HTR-8/SVneo (cell line): Measurements from ENCODE around the gene EMILIN2.
"Not testable (repeated sequence)": the region's sequence is repeated elsewhere in the genome, so short reads cannot be mapped to it uniquely, and the experiment has no call there.

ENCODE experiments used
- DNase-seq: peaks from one replicate; pipeline ENCODE4 v3.0.0; 2011; ENCODE audit warnings: low spot score, mixed read lengths; ENCODE audit not compliant: insufficient read length
- FAIRE-seq: peaks from 2 replicates; lab custom pipeline; 2011; peaks lifted over from hg19 to GRCh38; lab: Jason Lieb, UNC

The EMILIN2 gene

GRCh38 chr18:2846636-2847316, at the start of gene EMILIN2:
Gene EMILIN2, plus strand, starts transcription at chr18:2847006. Its CDS starts 183 bp downstream, at chr18:2847189.
- FAIRE-seq (no peak), DNase-seq (peak; percentile 39)

- DNase-seq (no peak), FAIRE-seq (no peak)
Measured at GRCh38 chr18:2797951-2798350, 48.9 kb upstream of the EMILIN2 start.

- FAIRE-seq: no peak
- no peak for DNase-seq
Measured at GRCh38 chr18:2799369-2799768, 47.4 kb upstream of the EMILIN2 start.

GRCh38 chr18:2805970-2806943, 40.5 kb upstream of the EMILIN2 start:
- DNase-seq (no peak), FAIRE-seq (no peak)

- not testable (repeated sequence) for FAIRE-seq, DNase-seq
Measured at GRCh38 chr18:2808640-2809039, 38.2 kb upstream of the EMILIN2 start.

GRCh38 chr18:2809666-2810183, 37.1 kb upstream of the EMILIN2 start:
- not testable (repeated sequence) for FAIRE-seq, DNase-seq

GRCh38 chr18:2811416-2811815, 35.4 kb upstream of the EMILIN2 start:
- DNase-seq (no peak), FAIRE-seq (no peak)

- no peak for DNase-seq
- FAIRE-seq: no peak
Measured at GRCh38 chr18:2814928-2815327, 31.9 kb upstream of the EMILIN2 start.

GRCh38 chr18:2818281-2818680, 28.5 kb upstream of the EMILIN2 start:
- no peak for FAIRE-seq

GRCh38 chr18:2821695-2822094, 25.1 kb upstream of the EMILIN2 start:
- no peak for DNase-seq
- FAIRE-seq: no peak

More at GRCh38 chr18:2818281-2818680, 28.5 kb upstream of the EMILIN2 start:
- DNase-seq: no peak

GRCh38 chr18:2822213-2822921, 24.4 kb upstream of the EMILIN2 start:
- FAIRE-seq (no peak), DNase-seq (no peak)

GRCh38 chr18:2823202-2823601, 23.6 kb upstream of the EMILIN2 start:
- DNase-seq: no peak
- FAIRE-seq: no peak

GRCh38 chr18:2823966-2824365, 22.8 kb upstream of the EMILIN2 start:
- FAIRE-seq (no peak), DNase-seq (no peak)

- FAIRE-seq: no peak
- no peak for DNase-seq
Measured at GRCh38 chr18:2824865-2825264, 21.9 kb upstream of the EMILIN2 start.

- FAIRE-seq (no peak), DNase-seq (no peak)
Measured at GRCh38 chr18:2825613-2826175, 21.1 kb upstream of the EMILIN2 start.

GRCh38 chr18:2826581-2826980, 20.2 kb upstream of the EMILIN2 start:
- FAIRE-seq (no peak), DNase-seq (no peak)

GRCh38 chr18:2827061-2827460, 19.7 kb upstream of the EMILIN2 start:
- FAIRE-seq (no peak), DNase-seq (no peak)

GRCh38 chr18:2836118-2836517, 10.7 kb upstream of the EMILIN2 start:
- DNase-seq, FAIRE-seq: not testable (repeated sequence)

GRCh38 chr18:2837290-2837689, 9.5 kb upstream of the EMILIN2 start:
- FAIRE-seq, DNase-seq: not testable (repeated sequence)

- FAIRE-seq: no peak
- DNase-seq: no peak
Measured at GRCh38 chr18:2839202-2839601, 7.6 kb upstream of the EMILIN2 start.
